ENCODE data around the gene KRT3.

Gene KRT3

GRCh38 chr12:52739963-52740362 lies 56.0 kb downstream of the KRT3 start:
- H3K4me1 ChIP-seq (ENCODE audit: control insufficient read depth, insufficient read depth, low read length): no peaks in the 10 kb centered on the region
- no peaks in the 10 kb centered on the region for H3K36me3 ChIP-seq (ENCODE audit: control insufficient read depth, insufficient read depth, low read length)
- no peaks in the 10 kb centered on the region for H3K9me3 ChIP-seq (ENCODE audit: control insufficient read depth, insufficient read depth, low read length)
- H3K9ac ChIP-seq (ENCODE audit: low read depth, low read length): no peak overlapping the region
- H3K27ac ChIP-seq (ENCODE audit: low read depth, low read length): no peak overlapping the region
- no peak overlapping the region for H3K4me3 ChIP-seq (ENCODE audit: low read depth, low read length)
- 0 out of 2 replicates have a peak, but pooled peaks cover 2% of the 10 kb centered on the region for H3K27me3 ChIP-seq (ENCODE audit: control insufficient read depth, insufficient read depth, low read length)
